Stimulated activated CD8-positive, alpha-beta memory T cell treated with anti-CD3 and anti-CD28 coated beads, Interleukin-7, amount 100 ng/mL, for 24 hours (primary cell): ENCODE results near the gene SV2C.
"Not testable (repeated sequence)": the region's sequence is repeated elsewhere in the genome, so short reads cannot be mapped to it uniquely, and the experiment has no call there.

Experiments
- DNase-seq: peaks from one replicate; pipeline ENCODE4 v3.0.0-alpha.2; 2020; ENCODE audit warnings: low read depth

Gene SV2C

GRCh38 chr5:76204713-76205112 lies 121.5 kb downstream of the SV2C start:
- DNase-seq, result no peak

GRCh38 chr5:76207120-76207519 lies 123.9 kb downstream of the SV2C start:
- DNase-seq, result no peak

- DNase-seq, result no peak
Measured at GRCh38 chr5:76209297-76209696, 126.1 kb downstream of the SV2C start.

- DNase-seq, result no peak
Measured at GRCh38 chr5:76210946-76211345, 127.8 kb downstream of the SV2C start.

- DNase-seq, result no peak
Measured at GRCh38 chr5:76213858-76214257, 130.7 kb downstream of the SV2C start.

GRCh38 chr5:76216748-76217147 lies 133.6 kb downstream of the SV2C start:
- DNase-seq, result no peak

- DNase-seq, result no peak
Measured at GRCh38 chr5:76219636-76220035, 136.5 kb downstream of the SV2C start.

GRCh38 chr5:76221311-76221710 lies 138.1 kb downstream of the SV2C start:
- no peak for DNase-seq

GRCh38 chr5:76222318-76222717 lies 139.1 kb downstream of the SV2C start:
- DNase-seq, result no peak

- DNase-seq, result no peak
Measured at GRCh38 chr5:76223696-76224095, 140.5 kb downstream of the SV2C start.

- no peak for DNase-seq
Measured at GRCh38 chr5:76224898-76225297, 141.7 kb downstream of the SV2C start.

- DNase-seq, result no peak
Measured at GRCh38 chr5:76225336-76225735, 142.2 kb downstream of the SV2C start.

- no peak for DNase-seq
Measured at GRCh38 chr5:76229900-76230299, 146.7 kb downstream of the SV2C start.

- no peak for DNase-seq
Measured at GRCh38 chr5:76230711-76231285, 147.6 kb downstream of the SV2C start.

GRCh38 chr5:76234665-76235064 lies 151.5 kb downstream of the SV2C start:
- DNase-seq, result no peak

GRCh38 chr5:76236684-76237083 lies 153.5 kb downstream of the SV2C start:
- no peak for DNase-seq

- no peak for DNase-seq
Measured at GRCh38 chr5:76240336-76240735, 157.2 kb downstream of the SV2C start.

- not testable (repeated sequence) for DNase-seq
Measured at GRCh38 chr5:76242155-76242554, 159.0 kb downstream of the SV2C start.

- DNase-seq, result no peak
Measured at GRCh38 chr5:76245590-76245989, 162.4 kb downstream of the SV2C start.

- DNase-seq, result no peak
Measured at GRCh38 chr5:76249621-76250020, 166.4 kb downstream of the SV2C start.

- DNase-seq, result no peak
Measured at GRCh38 chr5:76250463-76250862, 167.3 kb downstream of the SV2C start.

- DNase-seq, result no peak
Measured at GRCh38 chr5:76251656-76252055, 168.5 kb downstream of the SV2C start.

- no peak for DNase-seq
Measured at GRCh38 chr5:76252437-76252836, 169.3 kb downstream of the SV2C start.

- peak; percentile 21 for DNase-seq
Measured at GRCh38 chr5:76256116-76256889, 173.1 kb downstream of the SV2C start.
